ENCODE measurements around the gene ZNF277.

DNA sequence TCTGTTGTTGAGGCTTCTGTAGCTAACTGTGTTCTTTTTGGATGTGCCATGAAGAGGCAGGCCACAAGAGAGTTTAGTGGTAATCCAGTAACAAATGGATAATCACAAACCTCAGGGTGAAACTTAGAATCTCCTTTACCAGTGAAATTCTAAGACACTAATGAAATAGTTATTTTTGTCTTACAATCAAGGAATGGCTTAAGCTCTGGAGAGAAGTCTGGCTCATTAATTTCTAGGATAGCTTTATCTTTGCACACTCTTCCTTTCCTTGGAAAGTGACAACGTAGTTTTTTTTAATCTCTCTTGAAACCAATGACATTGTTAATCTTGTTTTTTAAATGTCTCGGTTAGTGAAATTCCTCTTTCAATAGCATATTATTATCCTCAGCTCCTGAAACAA is 150.1 kb downstream of the ZNF277 start:
- TF ChIP-seq, protein P1, sequence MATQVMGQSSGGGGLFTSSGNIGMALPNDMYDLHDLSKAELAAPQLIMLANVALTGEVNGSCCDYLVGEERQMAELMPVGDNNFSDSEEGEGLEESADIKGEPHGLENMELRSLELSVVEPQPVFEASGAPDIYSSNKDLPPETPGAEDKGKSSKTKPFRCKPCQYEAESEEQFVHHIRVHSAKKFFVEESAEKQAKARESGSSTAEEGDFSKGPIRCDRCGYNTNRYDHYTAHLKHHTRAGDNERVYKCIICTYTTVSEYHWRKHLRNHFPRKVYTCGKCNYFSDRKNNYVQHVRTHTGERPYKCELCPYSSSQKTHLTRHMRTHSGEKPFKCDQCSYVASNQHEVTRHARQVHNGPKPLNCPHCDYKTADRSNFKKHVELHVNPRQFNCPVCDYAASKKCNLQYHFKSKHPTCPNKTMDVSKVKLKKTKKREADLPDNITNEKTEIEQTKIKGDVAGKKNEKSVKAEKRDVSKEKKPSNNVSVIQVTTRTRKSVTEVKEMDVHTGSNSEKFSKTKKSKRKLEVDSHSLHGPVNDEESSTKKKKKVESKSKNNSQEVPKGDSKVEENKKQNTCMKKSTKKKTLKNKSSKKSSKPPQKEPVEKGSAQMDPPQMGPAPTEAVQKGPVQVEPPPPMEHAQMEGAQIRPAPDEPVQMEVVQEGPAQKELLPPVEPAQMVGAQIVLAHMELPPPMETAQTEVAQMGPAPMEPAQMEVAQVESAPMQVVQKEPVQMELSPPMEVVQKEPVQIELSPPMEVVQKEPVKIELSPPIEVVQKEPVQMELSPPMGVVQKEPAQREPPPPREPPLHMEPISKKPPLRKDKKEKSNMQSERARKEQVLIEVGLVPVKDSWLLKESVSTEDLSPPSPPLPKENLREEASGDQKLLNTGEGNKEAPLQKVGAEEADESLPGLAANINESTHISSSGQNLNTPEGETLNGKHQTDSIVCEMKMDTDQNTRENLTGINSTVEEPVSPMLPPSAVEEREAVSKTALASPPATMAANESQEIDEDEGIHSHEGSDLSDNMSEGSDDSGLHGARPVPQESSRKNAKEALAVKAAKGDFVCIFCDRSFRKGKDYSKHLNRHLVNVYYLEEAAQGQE (IDR thresholded peaks at IDR 0.05; ENCODE audit: insufficient read depth in 1 of 2, low read depth in 2 of 2, low read length in 1 of 2) = no peak
- TF ChIP-seq POLR2AphosphoS5 (IDR thresholded peaks at IDR 0.05; ENCODE audit: low read depth, low read length) = no peak
- TF ChIP-seq, protein P2, sequence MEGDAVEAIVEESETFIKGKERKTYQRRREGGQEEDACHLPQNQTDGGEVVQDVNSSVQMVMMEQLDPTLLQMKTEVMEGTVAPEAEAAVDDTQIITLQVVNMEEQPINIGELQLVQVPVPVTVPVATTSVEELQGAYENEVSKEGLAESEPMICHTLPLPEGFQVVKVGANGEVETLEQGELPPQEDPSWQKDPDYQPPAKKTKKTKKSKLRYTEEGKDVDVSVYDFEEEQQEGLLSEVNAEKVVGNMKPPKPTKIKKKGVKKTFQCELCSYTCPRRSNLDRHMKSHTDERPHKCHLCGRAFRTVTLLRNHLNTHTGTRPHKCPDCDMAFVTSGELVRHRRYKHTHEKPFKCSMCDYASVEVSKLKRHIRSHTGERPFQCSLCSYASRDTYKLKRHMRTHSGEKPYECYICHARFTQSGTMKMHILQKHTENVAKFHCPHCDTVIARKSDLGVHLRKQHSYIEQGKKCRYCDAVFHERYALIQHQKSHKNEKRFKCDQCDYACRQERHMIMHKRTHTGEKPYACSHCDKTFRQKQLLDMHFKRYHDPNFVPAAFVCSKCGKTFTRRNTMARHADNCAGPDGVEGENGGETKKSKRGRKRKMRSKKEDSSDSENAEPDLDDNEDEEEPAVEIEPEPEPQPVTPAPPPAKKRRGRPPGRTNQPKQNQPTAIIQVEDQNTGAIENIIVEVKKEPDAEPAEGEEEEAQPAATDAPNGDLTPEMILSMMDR (IDR thresholded peaks at IDR 0.05) = no peak
